GM19023 (cell line): ENCODE measurements around the gene GLUD2.
A peak's percentile ranks its signal among the peaks of the same experiment; 100 is the strongest.
"Not testable (repeated sequence)": the region's sequence is repeated elsewhere in the genome, so short reads cannot be mapped to it uniquely, and the experiment has no call there.

Source experiments
- ATAC-seq: cut with Tn5 transposase; IDR thresholded peaks from one replicate; pipeline ENCODE4 v1.9.1; 2021; ENCODE audit warnings: mild to moderate bottlenecking, moderate library complexity; ENCODE audit not compliant: unreplicated experiment

GLUD2 gene

GRCh38 chrX:121047441-121048419 lies at the start of gene GLUD2:
Gene GLUD2 (plus strand): TSS chrX:121047610. CDS start chrX:121047685, 75 bp downstream.
- ATAC-seq, result peak; percentile 60

- ATAC-seq, result no peak
Observed at GRCh38 chrX:120999413-120999812, 48.0 kb upstream of the GLUD2 start.

- ATAC-seq, result no peak
Observed at GRCh38 chrX:121000589-121000988, 46.8 kb upstream of the GLUD2 start.

GRCh38 chrX:121008920-121009319 lies 38.5 kb upstream of the GLUD2 start:
- ATAC-seq, result no peak

GRCh38 chrX:121009764-121010163 lies 37.6 kb upstream of the GLUD2 start:
- no peak for ATAC-seq

GRCh38 chrX:121010218-121010617 lies 37.2 kb upstream of the GLUD2 start:
- no peak for ATAC-seq

- ATAC-seq, result no peak
Observed at GRCh38 chrX:121011254-121011653, 36.2 kb upstream of the GLUD2 start.

GRCh38 chrX:121013897-121014455 lies 33.4 kb upstream of the GLUD2 start:
- no peak for ATAC-seq

GRCh38 chrX:121014826-121015225 lies 32.6 kb upstream of the GLUD2 start:
- no peak for ATAC-seq

- no peak for ATAC-seq
Observed at GRCh38 chrX:121028419-121028818, 19.0 kb upstream of the GLUD2 start.

- ATAC-seq, result no peak
Observed at GRCh38 chrX:121030083-121030482, 17.3 kb upstream of the GLUD2 start.

GRCh38 chrX:121032531-121032930 lies 14.9 kb upstream of the GLUD2 start:
- no peak for ATAC-seq

GRCh38 chrX:121036137-121036536 lies 11.3 kb upstream of the GLUD2 start:
- no peak for ATAC-seq

- no peak for ATAC-seq
Observed at GRCh38 chrX:121036951-121037350, 10.5 kb upstream of the GLUD2 start.

- no peak for ATAC-seq
Observed at GRCh38 chrX:121050781-121051180, 3.4 kb downstream of the GLUD2 start.

GRCh38 chrX:121052122-121052521 lies 4.7 kb downstream of the GLUD2 start:
- ATAC-seq, result no peak

GRCh38 chrX:121062289-121062688 lies 14.9 kb downstream of the GLUD2 start:
- ATAC-seq, result no peak

- ATAC-seq, result no peak
Observed at GRCh38 chrX:121064579-121064978, 17.2 kb downstream of the GLUD2 start.

GRCh38 chrX:121084247-121084646 lies 36.8 kb downstream of the GLUD2 start:
- ATAC-seq, result not testable (repeated sequence)

GRCh38 chrX:121084903-121085611 lies 37.6 kb downstream of the GLUD2 start:
- ATAC-seq, result no peak

GRCh38 chrX:121085612-121086010 lies 38.2 kb downstream of the GLUD2 start:
- no peak for ATAC-seq

- no peak for ATAC-seq
Observed at GRCh38 chrX:121093011-121093410, 45.6 kb downstream of the GLUD2 start.
